Measurements from ENCODE around the gene MICALL1.

MICALL1 gene

DNA sequence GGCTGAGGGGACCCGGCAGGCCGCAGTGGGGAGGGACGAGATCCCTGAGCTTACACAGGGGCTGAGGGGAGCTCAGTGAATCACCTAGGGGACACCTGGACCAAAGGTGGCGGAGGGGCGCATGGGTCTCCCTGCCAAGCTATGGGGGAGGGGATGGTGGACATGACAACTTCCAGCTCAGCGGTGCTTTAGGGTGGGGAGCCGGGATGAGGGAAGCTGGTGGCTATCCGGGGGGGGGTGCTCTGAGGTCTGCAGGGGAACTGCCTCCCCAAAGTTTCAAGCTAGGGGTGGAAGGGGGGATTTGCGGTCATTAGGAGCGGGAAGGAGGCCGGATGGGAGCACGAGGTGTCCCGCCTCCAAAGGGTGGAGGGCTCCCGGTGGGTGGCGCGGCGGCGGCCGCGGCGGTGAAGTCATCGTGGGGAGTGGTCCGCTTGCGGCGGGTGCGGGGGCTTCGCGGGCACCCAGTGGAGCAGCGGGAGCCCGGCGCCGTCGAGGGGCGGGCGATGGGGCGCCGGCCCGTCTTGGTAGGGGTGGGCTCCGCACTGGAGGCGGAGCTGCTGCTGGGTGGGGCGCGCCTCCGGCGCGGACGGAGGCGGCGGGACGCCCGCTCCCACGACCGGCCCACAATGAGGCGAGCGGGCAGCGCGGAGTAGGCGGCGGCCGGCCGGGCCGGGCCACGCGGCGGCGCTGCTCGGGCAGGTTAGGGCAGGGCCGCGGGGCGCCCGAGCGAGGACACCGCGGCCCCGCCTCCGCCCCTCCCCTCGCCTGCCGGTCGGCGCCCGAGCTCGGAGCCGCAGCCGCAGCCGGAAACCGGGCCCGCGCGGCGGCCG is at the start of gene MICALL1:
Gene MICALL1, plus strand, starts transcription at position 764 of the 830 bp plus-strand sequence. CDS start 126 bp downstream, outside the sequence.
- peak; percentile 56 to 63 for DNase-seq

GRCh38 chr22:37860796-37861421 is 45.2 kb upstream of the MICALL1 start:
- DNase-seq, result no peak

GRCh38 chr22:37862570-37863325 is 43.3 kb upstream of the MICALL1 start:
- no peak for DNase-seq

DNA sequence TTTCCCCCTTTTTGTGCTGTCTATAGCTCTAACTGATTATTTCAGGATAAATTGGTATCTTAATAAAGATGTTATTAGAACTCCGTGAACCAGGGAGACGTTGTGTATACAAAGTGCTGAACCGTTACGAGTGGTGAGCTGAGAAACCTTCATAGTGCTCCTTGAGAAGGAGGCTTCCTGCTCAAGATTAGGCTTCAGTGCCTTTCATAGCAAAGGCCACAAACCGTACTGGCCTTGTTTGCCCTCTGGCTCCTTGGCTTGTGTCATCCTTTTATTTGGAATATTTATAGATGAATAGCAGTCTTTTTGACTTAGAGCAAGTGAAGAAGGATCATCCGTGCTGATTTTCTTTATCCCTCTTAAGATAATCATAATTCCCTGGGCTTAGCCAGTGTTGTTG is 40.6 kb upstream of the MICALL1 start:
- DNase-seq, result no peak

GRCh38 chr22:37870273-37870672 is 35.8 kb upstream of the MICALL1 start:
- DNase-seq, result no peak

DNA sequence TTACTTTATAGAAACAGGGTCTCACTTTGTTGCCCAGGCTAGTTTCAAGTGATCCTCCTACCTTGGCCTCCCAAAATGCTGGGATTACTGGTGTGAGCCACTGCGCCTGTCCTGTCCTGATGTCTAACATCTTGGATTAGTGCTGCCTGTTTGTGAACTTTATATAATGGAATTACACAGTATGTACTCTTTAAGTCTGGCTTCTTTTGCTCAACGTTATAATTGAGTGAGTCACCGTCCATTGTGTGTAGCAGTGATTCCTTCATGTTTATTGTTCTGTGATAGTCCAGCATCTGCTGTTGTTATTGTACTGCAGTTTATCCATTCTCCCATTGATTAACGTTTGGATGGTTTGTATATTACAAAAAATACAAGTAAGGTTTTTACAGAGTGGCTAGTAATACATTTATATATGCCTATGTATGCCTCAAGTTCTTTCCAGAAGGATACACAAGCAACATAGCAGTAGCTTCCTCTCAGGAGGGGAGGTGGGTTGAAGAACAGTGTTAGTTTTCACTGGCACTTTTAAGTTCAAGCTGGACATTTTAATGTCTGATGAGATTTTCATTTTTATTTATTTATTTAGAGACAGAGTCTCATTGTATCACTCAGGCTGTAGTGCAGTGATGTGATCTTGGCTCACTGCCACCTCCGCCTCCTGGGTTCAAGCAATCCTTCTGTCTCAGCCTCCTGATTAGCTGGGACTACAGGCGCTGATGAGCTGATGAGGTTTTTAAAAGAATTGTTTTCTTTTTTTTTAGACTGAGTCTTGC is 25.2 kb upstream of the MICALL1 start:
- DNase-seq, result no peak

- DNase-seq, result no peak
Measured at GRCh38 chr22:37884420-37884819, 21.7 kb upstream of the MICALL1 start.

DNA sequence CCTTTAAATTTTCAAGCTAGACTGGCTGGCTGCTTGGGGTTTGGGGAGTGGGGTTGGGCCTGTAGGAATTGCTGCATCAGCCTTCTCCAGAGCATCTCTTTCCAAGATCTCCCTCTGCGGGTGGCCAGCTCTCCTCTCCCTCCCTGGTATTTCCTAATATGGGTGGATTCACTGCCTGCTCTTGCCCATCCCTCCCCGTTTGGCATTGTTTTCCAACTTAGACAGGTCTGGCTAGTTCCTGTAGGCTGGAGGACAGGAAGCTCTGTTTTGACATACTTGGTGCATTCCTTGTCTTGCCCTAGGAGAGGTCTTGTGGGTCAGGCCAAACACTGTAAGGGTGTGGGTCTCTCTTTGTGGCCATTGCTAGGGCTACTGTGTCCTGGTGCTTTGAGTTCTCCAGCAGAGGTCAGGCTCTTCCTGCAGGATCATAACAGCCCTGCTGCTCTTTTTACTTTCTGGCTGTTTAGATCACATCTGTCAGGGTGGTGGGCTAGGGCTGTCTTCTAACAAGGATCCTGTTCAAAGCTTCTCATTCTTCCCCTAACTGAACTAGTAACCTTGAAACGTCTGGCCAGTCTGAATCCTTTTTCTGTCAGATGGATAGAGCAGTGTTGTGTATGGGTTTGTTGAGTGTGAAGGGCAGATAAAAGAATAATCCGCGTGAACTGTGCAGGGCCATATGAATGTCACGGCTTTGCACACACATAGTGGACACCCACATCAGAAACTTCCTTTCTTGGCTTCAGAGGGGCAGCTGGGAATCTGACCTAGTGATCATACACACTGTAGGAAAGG is 18.3 kb upstream of the MICALL1 start:
- no peak for DNase-seq

- no peak for DNase-seq
Measured at GRCh38 chr22:37891926-37892325, 14.2 kb upstream of the MICALL1 start.

DNA sequence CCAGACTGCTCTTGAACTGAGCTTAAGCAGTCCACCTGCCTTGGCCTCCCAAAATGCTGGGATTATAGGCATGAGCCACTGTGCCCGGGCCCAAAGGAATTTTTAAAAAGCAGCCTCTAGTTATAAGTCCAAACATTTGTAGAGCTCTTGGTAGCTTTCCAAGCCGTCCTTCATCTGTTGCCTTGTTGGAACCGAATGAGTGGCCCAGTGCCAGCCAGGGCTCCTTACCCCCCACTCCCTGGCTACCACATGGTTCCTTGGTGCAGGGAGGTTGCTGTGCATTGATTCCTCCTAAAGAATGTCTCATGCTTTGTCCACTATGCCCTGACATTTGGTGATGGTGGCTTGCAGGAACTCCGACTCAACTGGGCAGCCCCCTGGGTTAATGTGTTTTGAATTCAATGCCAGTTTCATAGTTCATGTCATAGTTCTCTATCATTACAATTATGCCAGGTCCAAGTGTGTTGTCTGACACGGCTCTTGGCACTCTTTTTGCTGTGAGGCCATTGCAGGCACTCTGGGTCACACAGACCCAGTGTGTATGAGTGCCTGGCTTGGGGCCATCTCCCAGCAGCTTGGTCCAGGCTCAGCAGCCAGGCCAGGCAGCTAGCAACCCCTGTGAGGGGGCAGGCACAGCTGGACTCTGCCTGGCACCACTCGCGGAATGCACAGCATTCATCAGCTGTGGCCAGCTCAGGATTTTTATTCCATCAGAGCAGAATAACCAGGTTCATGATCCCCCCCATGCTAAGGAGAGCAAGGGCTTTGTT is 13.3 kb upstream of the MICALL1 start:
- DNase-seq, result no peak

GRCh38 chr22:37893583-37893983 is 12.5 kb upstream of the MICALL1 start:
- no peak for DNase-seq

GRCh38 chr22:37894939-37895670 is 11.0 kb upstream of the MICALL1 start:
- DNase-seq, result no peak

- peak; percentile 52 to 56 for DNase-seq
Measured at GRCh38 chr22:37896181-37896592, 9.9 kb upstream of the MICALL1 start.

- DNase-seq, result no peak
Measured at GRCh38 chr22:37896939-37897338, 9.2 kb upstream of the MICALL1 start.

GRCh38 chr22:37897807-37898206 is 8.3 kb upstream of the MICALL1 start:
- DNase-seq, result no peak

- no peak for DNase-seq
Measured at GRCh38 chr22:37898441-37899181, 7.5 kb upstream of the MICALL1 start.

- peak in 1 of 2 donors; percentile 35 for DNase-seq
Measured at GRCh38 chr22:37904572-37905533, 1.2 kb upstream of the MICALL1 start.

DNA sequence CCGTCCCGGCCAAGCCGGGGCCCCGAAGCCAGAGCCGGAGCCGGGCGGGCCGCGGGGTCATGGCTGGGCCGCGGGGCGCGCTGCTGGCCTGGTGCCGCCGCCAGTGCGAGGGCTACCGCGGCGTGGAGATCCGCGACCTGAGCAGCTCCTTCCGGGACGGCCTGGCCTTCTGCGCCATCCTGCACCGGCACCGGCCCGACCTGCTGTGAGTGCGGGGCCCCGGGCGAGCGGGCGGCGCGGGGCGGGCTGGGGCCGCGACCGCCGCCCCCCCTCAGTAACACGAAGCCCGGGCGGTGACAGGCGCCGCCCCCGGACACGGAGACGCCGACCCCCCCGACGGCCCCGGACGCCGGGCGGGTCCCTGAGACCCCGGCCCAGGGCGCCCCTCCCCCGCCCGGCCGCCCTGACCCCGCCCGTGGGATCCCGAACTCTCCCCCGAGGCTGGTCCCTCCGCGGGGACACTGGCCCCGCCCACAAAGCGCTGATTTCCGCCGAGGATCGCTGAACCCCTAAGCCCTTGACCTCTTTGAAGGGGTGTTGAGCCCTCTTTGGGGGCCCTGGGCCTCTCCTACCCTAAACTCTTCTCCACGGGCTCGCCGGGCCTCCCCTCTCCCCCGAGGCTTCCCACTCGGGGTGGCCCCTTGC is 389 bp downstream of the MICALL1 start:
- peak in 1 of 2 donors; percentile 35 for DNase-seq
